HG03196 (cell line): ENCODE data around the gene STARD6.
"Not testable (repeated sequence)": the region's sequence is repeated elsewhere in the genome, so short reads cannot be mapped to it uniquely, and the experiment has no call there.

Experiments used
- ATAC-seq: cut with Tn5 transposase; IDR thresholded peaks from one replicate; pipeline ENCODE4 v1.9.1; 2021; ENCODE audit not compliant: unreplicated experiment

Gene STARD6

GRCh38 chr18:54351186-54351585, 6.5 kb downstream of the STARD6 start:
- ATAC-seq: no peak

- no peak for ATAC-seq
These were observed 19.4 kb downstream of the STARD6 start for GRCh38 chr18:54338230-54338629.

- no peak for ATAC-seq
These were observed 22.0 kb downstream of the STARD6 start for GRCh38 chr18:54335638-54336173.

GRCh38 chr18:54330768-54331548, 26.7 kb downstream of the STARD6 start:
- ATAC-seq: no peak

GRCh38 chr18:54329787-54330186, 27.9 kb downstream of the STARD6 start:
- no peak for ATAC-seq

GRCh38 chr18:54327818-54328217, 29.8 kb downstream of the STARD6 start:
- no peak for ATAC-seq

GRCh38 chr18:54323970-54324369, 33.7 kb downstream of the STARD6 start:
- ATAC-seq: no peak

GRCh38 chr18:54323561-54323960, 34.1 kb downstream of the STARD6 start:
- no peak for ATAC-seq

- ATAC-seq: no peak
These were observed 41.4 kb downstream of the STARD6 start for GRCh38 chr18:54316071-54316820.

- ATAC-seq: not testable (repeated sequence)
These were observed 48.1 kb downstream of the STARD6 start for GRCh38 chr18:54309564-54309963.

GRCh38 chr18:54303408-54303807, 54.2 kb downstream of the STARD6 start:
- ATAC-seq: no peak

- ATAC-seq: not testable (repeated sequence)
These were observed 58.7 kb downstream of the STARD6 start for GRCh38 chr18:54298991-54299390.

- ATAC-seq: no peak
These were observed 61.6 kb downstream of the STARD6 start for GRCh38 chr18:54296062-54296461.

- no peak for ATAC-seq
These were observed 63.4 kb downstream of the STARD6 start for GRCh38 chr18:54294274-54294673.

GRCh38 chr18:54284981-54285785, 72.5 kb downstream of the STARD6 start:
- peak; percentile 100 for ATAC-seq

- peak; percentile 30 for ATAC-seq
These were observed 73.1 kb downstream of the STARD6 start for GRCh38 chr18:54284535-54284934.

GRCh38 chr18:54280220-54280569, 77.5 kb downstream of the STARD6 start:
- ATAC-seq: no peak

GRCh38 chr18:54279477-54280219, 78.0 kb downstream of the STARD6 start:
- no peak for ATAC-seq

- no peak for ATAC-seq
These were observed 79.0 kb downstream of the STARD6 start for GRCh38 chr18:54278615-54279014.

- no peak for ATAC-seq
These were observed 79.8 kb downstream of the STARD6 start for GRCh38 chr18:54277899-54278298.
